Measurements from ENCODE around the gene SH3PXD2A. TPM values are rescaled to one million over a fixed set of nuclear protein-coding genes. Genes with fewer than 3 reads are reported as not detected.

Gene SH3PXD2A
- total RNA-seq, 1 experiment from 2014 or later, result 4.5 TPM

- no peak overlapping the region for H3K14ac ChIP-seq (ENCODE audit: insufficient read depth, low read length)
- H3K4me1 ChIP-seq (ENCODE audit: insufficient read depth, low read length), result no peaks in the 10 kb centered on the region
- Mint-ChIP-seq H3K27me3 (ENCODE audit: low read depth) (peaks cover 45% of the 10 kb centered on the region), H3K27ac (peak overlapping the region in 1 of 3 experiments; percentile 19; a peak in 2 of 7 replicates), H3K36me3 (ENCODE audit: insufficient read depth in 1 of 3, low read depth in 3 of 3) (no peaks in the 10 kb centered on the region), H3K4me3 (no peak overlapping the region), H3K9me3 (no peaks in the 10 kb centered on the region; a peak in 1 of 5 replicates), H3K4me1 (peaks cover 2 to 25% of the 10 kb centered on the region in 2 experiments; a peak in 3 of 4 replicates)
- H3K79me1 ChIP-seq (ENCODE audit: insufficient read depth, low read depth, low read length, poor library complexity, severe bottlenecking), result no peaks in the 10 kb centered on the region
- no peak for TF ChIP-seq CTCF (conservative IDR thresholded peaks at IDR 0.05)
- no peak overlapping the region for H2BK15ac ChIP-seq (ENCODE audit: low read depth, low read length)
- no peaks in the 10 kb centered on the region for H3K79me2 ChIP-seq (ENCODE audit: insufficient read depth, low read length)
- no peak overlapping the region for H2BK5ac ChIP-seq (ENCODE audit: insufficient read length, low read length)
- H2BK12ac ChIP-seq (ENCODE audit: insufficient read length, low read depth, low read length), result no peak overlapping the region
- H2BK20ac ChIP-seq (ENCODE audit: low read depth, low read length, poor library complexity, severe bottlenecking), result no peak overlapping the region
- no peak overlapping the region for H2AFZ ChIP-seq (ENCODE audit: low read length)
- H3K56ac ChIP-seq (ENCODE audit: insufficient read length, low read depth, low read length), result no peak overlapping the region
- H3K9me3 ChIP-seq (ENCODE audit: control insufficient read depth, low read depth, low read length), result no peaks in the 10 kb centered on the region
- H3K23ac ChIP-seq (ENCODE audit: insufficient read length, low read depth, low read length), result no peak overlapping the region
- H3T11ph ChIP-seq (ENCODE audit: low read length), result no peak overlapping the region
- H4K91ac ChIP-seq (ENCODE audit: insufficient read length, low read depth, low read length), result no peak overlapping the region
- H2AK5ac ChIP-seq (ENCODE audit: insufficient read length, low read length), result no peak overlapping the region
- no peak overlapping the region for H4K8ac ChIP-seq (replicated peaks; ENCODE audit: insufficient read length, low read depth, low read length)
- no peaks in the 10 kb centered on the region for H3K23me2 ChIP-seq (ENCODE audit: insufficient read length, low read depth, low read length, poor library complexity, severe bottlenecking)
- no peak overlapping the region for H3K9ac ChIP-seq (ENCODE audit: extremely low read depth, insufficient read length, low read length)
- no peak overlapping the region for H4K5ac ChIP-seq (ENCODE audit: insufficient read length, low read depth, low read length)
- no peak for DNase-seq
- no peak overlapping the region for H3K27ac ChIP-seq (ENCODE audit: insufficient read length, low read depth, low read length)
- no peak overlapping the region for H3K4ac ChIP-seq (ENCODE audit: low read depth, low read length)
- peaks cover 2% of the 10 kb centered on the region; the same call in 1 of the 2 replicates for H3K27me3 ChIP-seq (ENCODE audit: insufficient read depth, low read length)
- WGBS (ENCODE audit: extremely low coverage, insufficient read length, low lambda C conversion rate), result no CpG with 5 or more reads among the region's 10 CpGs
- no peaks in the 10 kb centered on the region for H4K20me1 ChIP-seq (ENCODE audit: control insufficient read depth, insufficient read depth, insufficient read length)
- no peak overlapping the region for H3K4me2 ChIP-seq (ENCODE audit: insufficient read depth, insufficient read length, low read length)
- H2BK120ac ChIP-seq (ENCODE audit: low read depth, low read length, poor library complexity, severe bottlenecking), result no peak overlapping the region
- H3K18ac ChIP-seq (ENCODE audit: insufficient read length, low read depth, low read length), result no peak overlapping the region
Measured at GRCh38 chr10:103551619-103552602, 303.5 kb downstream of the SH3PXD2A start.

All from H9 (cell line).